HG03565 (cell line): ENCODE results near the gene FMNL2.
"Not testable (repeated sequence)": the region's sequence is repeated elsewhere in the genome, so short reads cannot be mapped to it uniquely, and the experiment has no call there.

Source experiments
- ATAC-seq: cut with Tn5 transposase; IDR thresholded peaks from one replicate; pipeline ENCODE4 v1.9.1; 2021; ENCODE audit warnings: mild to moderate bottlenecking, moderate library complexity; ENCODE audit not compliant: unreplicated experiment

The FMNL2 gene

GRCh38 chr2:152466980-152467676 is 132.2 kb downstream of the FMNL2 start:
- peak; percentile 89 for ATAC-seq

- no peak for ATAC-seq
Observed at GRCh38 chr2:152467677-152468410, 132.9 kb downstream of the FMNL2 start.

GRCh38 chr2:152468899-152469692 is 134.1 kb downstream of the FMNL2 start:
- ATAC-seq: no peak

- no peak for ATAC-seq
Observed at GRCh38 chr2:152470861-152471854, 136.2 kb downstream of the FMNL2 start.

- ATAC-seq: no peak
Observed at GRCh38 chr2:152472481-152472887, 137.5 kb downstream of the FMNL2 start.

GRCh38 chr2:152473151-152473857 is 138.3 kb downstream of the FMNL2 start:
- no peak for ATAC-seq

GRCh38 chr2:152474523-152474922 is 139.5 kb downstream of the FMNL2 start:
- not testable (repeated sequence) for ATAC-seq

- no peak for ATAC-seq
Observed at GRCh38 chr2:152475982-152476381, 141.0 kb downstream of the FMNL2 start.

GRCh38 chr2:152477347-152478092 is 142.5 kb downstream of the FMNL2 start:
- no peak for ATAC-seq

GRCh38 chr2:152479282-152479681 is 144.3 kb downstream of the FMNL2 start:
- ATAC-seq: no peak

- ATAC-seq: no peak
Observed at GRCh38 chr2:152480821-152481399, 145.9 kb downstream of the FMNL2 start.

GRCh38 chr2:152481881-152482583 is 147.1 kb downstream of the FMNL2 start:
- no peak for ATAC-seq

- no peak for ATAC-seq
Observed at GRCh38 chr2:152483276-152484063, 148.5 kb downstream of the FMNL2 start.

GRCh38 chr2:152485954-152486736 is 151.2 kb downstream of the FMNL2 start:
- no peak for ATAC-seq

- no peak for ATAC-seq
Observed at GRCh38 chr2:152486737-152487400, 151.9 kb downstream of the FMNL2 start.

- ATAC-seq: no peak
Observed at GRCh38 chr2:152488075-152488474, 153.1 kb downstream of the FMNL2 start.
